Kidney (tissue), 14 donors: ENCODE results near the gene SORD. TPM values are rescaled to one million over a fixed set of nuclear protein-coding genes. Genes with fewer than 3 reads are reported as not detected.
"Not testable (repeated sequence)": the region's sequence is repeated elsewhere in the genome, so short reads cannot be mapped to it uniquely, and the experiment has no call there.

ENCODE experiments used
- DNase-seq, 5 donors: peaks; one replicate each; pipeline ENCODE4 v3.0.0-alpha.2; 2013 to 2020
- FAIRE-seq: peaks from 2 replicates; lab custom pipeline; 2012; peaks lifted over from hg19 to GRCh38; lab: Jason Lieb, UNC
- H3K27ac ChIP-seq, 2 donors: one replicate each; pipeline ENCODE4 v1.7.0; 2013; ENCODE audit warnings: low read depth in 2 of 2, low read length in 2 of 2, inconsistent platforms in 1 of 2
- H3K27me3 ChIP-seq: one replicate; pipeline ENCODE4 v1.7.1; 2013; ENCODE audit warnings: low read length, inconsistent platforms; ENCODE audit not compliant: control insufficient read depth, insufficient read depth
- H3K36me3 ChIP-seq, 3 donors: one replicate each; pipeline versions ENCODE4 v1.7.0 to v1.7.1; 2013; ENCODE audit warnings: low read length in 3 of 3, control low read depth in 1 of 3, inconsistent platforms in 1 of 3; ENCODE audit not compliant: insufficient read depth in 3 of 3, control insufficient read depth in 2 of 3
- H3K4me1 ChIP-seq, 3 donors: one replicate each; pipeline versions ENCODE4 v1.7.0 to v1.7.1; 2013; ENCODE audit warnings: low read length in 3 of 3, inconsistent platforms in 1 of 3, low read depth in 1 of 3; ENCODE audit not compliant: control insufficient read depth in 2 of 3, insufficient read depth in 2 of 3
- H3K4me3 ChIP-seq, 3 donors: one replicate each; pipeline versions ENCODE4 v1.7.0 to v1.8.1; 2013; ENCODE audit warnings: low read length in 3 of 3, control low read depth in 1 of 3, inconsistent platforms in 1 of 3
- H3K9ac ChIP-seq, 3 donors: one replicate each; pipeline versions ENCODE4 v1.7.0 to v1.7.1; 2013; ENCODE audit warnings: low read length in 3 of 3, control low read depth in 1 of 3, inconsistent platforms in 1 of 3
- H3K9me3 ChIP-seq, 3 donors: one replicate each; pipeline versions ENCODE4 v1.7.0 to v1.7.1; 2013; ENCODE audit warnings: low read length in 3 of 3, control low read depth in 1 of 3, inconsistent platforms in 1 of 3; ENCODE audit not compliant: control insufficient read depth in 2 of 3, insufficient read depth in 1 of 3
- CTCF ChIP-seq: IDR thresholded peaks from 3 replicates; pipeline ENCODE4 v1.5.1; 2012; ENCODE audit warnings: mild to moderate bottlenecking, moderate library complexity, borderline replicate concordance; ENCODE audit not compliant: insufficient read depth; ENCODE audit errors: extremely low read depth
- intact Hi-C: fragments of 100-400 bp; cut with DNase I; formaldehyde crosslinking; loops from one replicate; pipeline ENCODE4 v1.11.1; 2022
- polyA plus RNA-seq: library from polyadenylated mRNA; stranded (reverse); fragments of 350-450 nt; fragmentation: Illumina TruSeq; extraction: RNeasy Lipid Tissue Mini Kit (QIAGEN cat#74804); gene quantifications from one replicate; pipeline ENCODE4 v1.2.3, GENCODE V29; 2014; ENCODE audit warnings: low read depth, low replicate concordance; ENCODE audit not compliant: insufficient read depth
- total RNA-seq: library from RNA; stranded (reverse); fragmentation: NEBNext Ultra II Directional; extraction: Animal tissue kit (Norgen Biotek cat#: 25700); gene quantifications from one replicate; pipeline ENCODE4 v1.2.1, GENCODE V29; 2021
- donor health status: control.
- donor health status: control.
- donor health status: control.
- donor health status: control.
- donor health status: control.
- donor health status: DM: yes; HTN: yes; CAD: no.
- donor health status: Normal renal cell carcinoma (clear cell type).

The SORD gene
- total and polyA plus RNA-seq, 2 donors from 2014 or later = 14.2 to 83.0 TPM

- H3K4me3 ChIP-seq, H3K27ac ChIP-seq, DNase-seq, intact Hi-C loops, H3K9ac ChIP-seq, FAIRE-seq, H3K4me1 ChIP-seq, H3K27me3 ChIP-seq, H3K36me3 ChIP-seq, H3K9me3 ChIP-seq: not testable (repeated sequence)
Measured at GRCh38 chr15:45034600-45035375, 11.8 kb downstream of the SORD start.

GRCh38 chr15:45036812-45037781 is 14.1 kb downstream of the SORD start:
- peak; percentile 87 to 93 (median 90) for DNase-seq
- FAIRE-seq, H3K27ac ChIP-seq, H3K27me3 ChIP-seq, H3K4me1 ChIP-seq, H3K9me3 ChIP-seq, H3K36me3 ChIP-seq, H3K4me3 ChIP-seq, intact Hi-C loops: not testable (repeated sequence)
- peak overlapping the region in 1 of 3 donors; percentile 51 for H3K9ac ChIP-seq
- TF ChIP-seq CTCF = peak; percentile 91

GRCh38 chr15:45037936-45038335 is 14.9 kb downstream of the SORD start:
- H3K27me3 ChIP-seq = no peaks in the 10 kb centered on the region
- FAIRE-seq (no peak), DNase-seq (no peak)
- no peaks in the 10 kb centered on the region for H3K4me1 ChIP-seq
- no peak overlapping the region for H3K27ac ChIP-seq
- no peaks in the 10 kb centered on the region for H3K36me3 ChIP-seq
- H3K9me3 ChIP-seq = no peaks in the 10 kb centered on the region
- no peak overlapping the region for H3K9ac ChIP-seq
- intact Hi-C loops = no loop called here
- H3K4me3 ChIP-seq = no peak overlapping the region
- TF ChIP-seq CTCF = no peak

- H3K9me3 ChIP-seq, H3K27me3 ChIP-seq, H3K9ac ChIP-seq, H3K4me1 ChIP-seq, H3K4me3 ChIP-seq, H3K27ac ChIP-seq, intact Hi-C loops, FAIRE-seq, DNase-seq, H3K36me3 ChIP-seq: not testable (repeated sequence)
Measured at GRCh38 chr15:45040396-45040795, 17.4 kb downstream of the SORD start.

- intact Hi-C loops, FAIRE-seq, H3K9ac ChIP-seq: not testable (repeated sequence)
Measured at GRCh38 chr15:45041538-45041937, 18.5 kb downstream of the SORD start.

GRCh38 chr15:45042859-45043258 is 19.9 kb downstream of the SORD start:
- H3K9me3 ChIP-seq, DNase-seq, H3K9ac ChIP-seq, H3K27me3 ChIP-seq, H3K27ac ChIP-seq, H3K4me1 ChIP-seq, intact Hi-C loops, H3K4me3 ChIP-seq, FAIRE-seq, H3K36me3 ChIP-seq: not testable (repeated sequence)

More at GRCh38 chr15:45041538-45041937, 18.5 kb downstream of the SORD start:
- not testable (repeated sequence) for H3K27ac ChIP-seq, H3K36me3 ChIP-seq, H3K4me1 ChIP-seq, H3K27me3 ChIP-seq, H3K4me3 ChIP-seq, DNase-seq, H3K9me3 ChIP-seq
